ENCODE results near the gene ST3GAL3. TPM values are rescaled to one million over a fixed set of nuclear protein-coding genes. Genes with fewer than 3 reads are reported as not detected.

ST3GAL3 gene
- total RNA-seq, 1 donor from 2014 or later: 18.3 TPM

DNA sequence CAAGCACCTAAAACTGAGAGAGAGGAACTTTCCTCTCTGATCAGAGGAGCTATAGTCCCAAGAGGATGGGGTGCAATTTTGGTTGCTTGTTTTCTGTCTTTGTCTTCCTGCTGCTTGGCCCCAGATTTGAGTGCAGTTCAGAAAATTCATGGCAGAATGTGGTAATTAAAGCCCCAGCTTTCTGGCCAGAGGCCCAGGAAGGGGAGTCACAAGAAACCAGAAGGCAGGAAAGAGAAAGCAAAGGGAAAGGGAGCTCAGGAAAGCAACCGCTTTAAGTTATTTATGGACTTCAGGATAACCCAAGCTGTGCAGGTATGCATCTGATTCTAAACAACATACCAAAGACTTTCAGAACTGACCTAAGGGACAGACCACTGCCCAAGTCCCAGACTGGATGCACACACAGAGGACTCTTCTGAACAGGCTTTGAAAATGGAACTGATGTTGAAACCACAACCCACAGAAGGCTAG is 88.8 kb downstream of the ST3GAL3 start:
- DNase-seq (ENCODE audit: low read depth): no peak
- TF ChIP-seq, protein P1, sequence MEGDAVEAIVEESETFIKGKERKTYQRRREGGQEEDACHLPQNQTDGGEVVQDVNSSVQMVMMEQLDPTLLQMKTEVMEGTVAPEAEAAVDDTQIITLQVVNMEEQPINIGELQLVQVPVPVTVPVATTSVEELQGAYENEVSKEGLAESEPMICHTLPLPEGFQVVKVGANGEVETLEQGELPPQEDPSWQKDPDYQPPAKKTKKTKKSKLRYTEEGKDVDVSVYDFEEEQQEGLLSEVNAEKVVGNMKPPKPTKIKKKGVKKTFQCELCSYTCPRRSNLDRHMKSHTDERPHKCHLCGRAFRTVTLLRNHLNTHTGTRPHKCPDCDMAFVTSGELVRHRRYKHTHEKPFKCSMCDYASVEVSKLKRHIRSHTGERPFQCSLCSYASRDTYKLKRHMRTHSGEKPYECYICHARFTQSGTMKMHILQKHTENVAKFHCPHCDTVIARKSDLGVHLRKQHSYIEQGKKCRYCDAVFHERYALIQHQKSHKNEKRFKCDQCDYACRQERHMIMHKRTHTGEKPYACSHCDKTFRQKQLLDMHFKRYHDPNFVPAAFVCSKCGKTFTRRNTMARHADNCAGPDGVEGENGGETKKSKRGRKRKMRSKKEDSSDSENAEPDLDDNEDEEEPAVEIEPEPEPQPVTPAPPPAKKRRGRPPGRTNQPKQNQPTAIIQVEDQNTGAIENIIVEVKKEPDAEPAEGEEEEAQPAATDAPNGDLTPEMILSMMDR (conservative IDR thresholded peaks at IDR 0.05; ENCODE audit: low read depth, low read length): no peak
- no peak overlapping the region for H3K4me3 ChIP-seq (ENCODE audit: low read depth, low read length)

DNA sequence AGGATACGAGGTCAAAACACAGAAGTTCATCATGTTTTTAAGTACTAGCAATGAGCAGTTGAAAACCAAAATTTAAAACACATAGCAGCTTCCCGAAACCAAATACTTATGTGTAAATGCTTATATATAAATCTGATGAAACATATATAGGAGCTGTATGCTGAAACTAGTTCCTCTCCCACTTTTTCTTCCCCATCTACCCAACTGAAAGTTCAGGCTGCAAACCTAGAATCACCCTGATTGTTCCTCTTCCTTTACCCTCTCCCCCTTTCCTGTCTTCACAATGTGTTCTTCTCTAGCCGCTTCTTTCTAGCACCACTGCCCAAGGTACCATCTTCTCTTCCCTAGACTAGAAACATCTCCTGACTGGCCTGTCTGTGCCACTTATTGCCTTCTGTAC is 90.6 kb downstream of the ST3GAL3 start:
- H3K4me3 ChIP-seq (ENCODE audit: low read depth, low read length): no peak overlapping the region
- TF ChIP-seq, protein P1 (conservative IDR thresholded peaks at IDR 0.05; ENCODE audit: low read depth, low read length): no peak
- DNase-seq (ENCODE audit: low read depth): no peak

DNA sequence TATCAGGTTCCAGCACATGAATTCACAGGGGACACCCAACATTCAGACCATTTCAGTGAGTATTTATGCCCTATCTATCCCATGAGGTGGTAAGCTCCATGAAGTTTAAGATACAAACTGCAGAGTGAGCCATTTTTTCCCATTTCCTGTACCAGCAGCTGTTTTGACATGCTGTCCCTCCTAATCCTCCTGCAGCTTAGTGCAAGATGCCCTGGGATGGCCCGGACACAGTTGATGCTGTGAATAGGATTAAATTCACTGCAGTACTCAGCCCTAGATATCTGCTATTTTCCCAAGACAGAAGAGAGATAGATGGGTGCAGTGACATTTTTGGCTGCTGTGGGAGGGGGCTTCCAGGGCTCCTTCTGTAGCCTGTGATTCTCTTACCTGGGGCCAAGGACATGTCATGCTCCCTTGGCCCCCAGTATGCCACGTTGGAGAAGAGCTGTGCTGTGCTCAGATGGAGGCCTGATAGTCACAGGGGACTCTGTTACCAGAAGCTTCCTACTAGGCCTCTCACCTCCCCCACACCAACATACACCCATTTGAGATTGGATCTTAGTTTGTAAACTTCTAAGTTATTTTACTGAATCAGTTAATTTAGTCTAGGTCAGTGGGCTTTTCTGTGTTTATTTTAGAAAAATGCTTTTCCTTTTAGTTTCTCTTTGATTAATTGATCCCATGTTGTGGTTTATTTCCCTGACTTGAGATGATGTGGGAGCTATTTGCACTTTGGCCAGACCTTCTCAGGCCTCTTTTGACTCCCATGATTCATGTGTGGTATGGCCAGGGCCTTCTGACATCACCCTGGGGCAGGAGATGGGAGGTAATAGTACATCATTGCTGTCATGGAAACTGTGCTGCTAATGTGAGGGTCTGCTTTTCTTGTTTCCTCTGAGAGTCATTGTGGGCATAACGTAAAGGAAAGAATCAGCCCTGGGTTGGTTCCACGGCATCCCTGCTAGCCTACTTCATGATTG is 92.6 kb downstream of the ST3GAL3 start:
- TF ChIP-seq, protein P1 (conservative IDR thresholded peaks at IDR 0.05; ENCODE audit: low read depth, low read length): no peak
- DNase-seq (ENCODE audit: low read depth): no peak
- no peak overlapping the region for H3K4me3 ChIP-seq (ENCODE audit: low read depth, low read length)

DNA sequence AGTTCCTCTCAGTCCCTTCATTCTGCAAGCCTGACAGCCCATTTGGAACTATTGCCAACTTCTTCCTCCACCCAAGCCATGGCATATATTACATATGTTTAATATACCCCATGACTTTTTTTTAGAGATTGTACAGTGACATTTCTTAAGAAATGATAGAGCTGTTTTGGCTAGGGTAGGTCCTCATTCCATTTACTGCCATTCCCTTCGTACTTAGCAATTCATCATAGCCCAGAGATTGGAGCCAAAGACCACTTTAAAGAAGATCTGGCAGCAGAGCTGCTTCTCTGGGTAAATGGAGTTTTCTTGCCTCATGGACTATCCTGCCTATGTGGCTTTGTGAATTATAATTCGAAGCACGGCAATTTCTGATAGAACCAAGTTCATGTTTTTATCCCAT is 93.4 kb downstream of the ST3GAL3 start:
- TF ChIP-seq, protein P1 (conservative IDR thresholded peaks at IDR 0.05; ENCODE audit: low read depth, low read length): no peak
- no peak for DNase-seq (ENCODE audit: low read depth)
- no peak overlapping the region for H3K4me3 ChIP-seq (ENCODE audit: low read depth, low read length)

DNA sequence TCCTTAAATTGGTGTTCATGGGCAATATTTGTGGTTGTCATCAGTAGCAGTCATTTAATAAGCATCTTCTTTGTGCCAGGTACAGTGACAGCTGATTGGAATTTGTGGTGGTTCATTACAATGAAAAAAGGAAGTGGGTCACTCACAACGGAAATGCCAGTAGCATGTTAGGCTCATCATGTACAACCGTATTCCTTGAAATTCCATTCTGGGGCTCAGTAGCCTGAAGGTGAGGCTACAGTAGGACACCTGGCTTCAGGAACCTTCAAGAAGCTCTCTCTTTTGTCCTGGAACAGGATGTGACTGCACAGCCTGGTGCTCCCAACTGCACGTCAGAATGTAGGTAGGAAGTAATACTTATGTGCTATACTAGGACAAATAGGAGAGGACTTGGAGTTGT is 93.9 kb downstream of the ST3GAL3 start:
- TF ChIP-seq, protein P1 (conservative IDR thresholded peaks at IDR 0.05; ENCODE audit: low read depth, low read length): no peak
- DNase-seq (ENCODE audit: low read depth): no peak
- no peak overlapping the region for H3K4me3 ChIP-seq (ENCODE audit: low read depth, low read length)

DNA sequence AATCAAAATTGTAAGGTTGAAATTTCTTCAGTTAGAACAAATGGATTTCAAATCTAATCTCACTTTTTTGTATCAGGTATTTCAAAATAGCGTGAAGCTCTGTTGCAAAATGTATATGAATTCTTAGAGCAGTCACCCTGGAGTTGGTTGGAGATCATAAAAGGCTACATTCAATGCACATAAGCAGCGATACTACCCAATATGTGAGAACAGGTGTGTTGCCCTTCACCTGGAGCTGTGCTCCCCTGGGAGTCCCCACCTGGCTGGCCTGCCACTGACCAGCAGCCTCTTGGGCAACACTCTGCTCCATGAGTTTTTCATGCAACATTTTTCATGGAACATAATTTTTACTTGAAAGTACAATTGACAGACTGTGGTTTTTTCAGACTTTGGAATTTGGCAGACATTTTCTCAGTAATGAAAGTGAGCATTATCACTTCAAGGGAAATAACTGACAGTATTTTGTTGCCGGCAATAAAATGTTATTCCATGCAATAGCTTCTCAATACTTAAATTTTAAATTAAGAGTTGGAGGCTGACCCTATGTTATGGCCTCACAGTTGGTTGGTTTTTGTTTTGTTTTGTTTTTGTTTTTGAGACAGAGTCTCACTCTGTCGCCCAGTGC is 95.1 kb downstream of the ST3GAL3 start:
- no peak for DNase-seq (ENCODE audit: low read depth)
- H3K4me3 ChIP-seq (ENCODE audit: low read depth, low read length): no peak overlapping the region
- TF ChIP-seq, protein P1 (conservative IDR thresholded peaks at IDR 0.05; ENCODE audit: low read depth, low read length): no peak

Measured in epithelial cell of proximal tubule (primary cell).